Gastroesophageal sphincter (tissue), 4 donors: Measurements from ENCODE around the gene TTC33. TPM values are rescaled to one million over a fixed set of nuclear protein-coding genes. Genes with fewer than 3 reads are reported as not detected.
"Not testable (repeated sequence)": the region's sequence is repeated elsewhere in the genome, so short reads cannot be mapped to it uniquely, and the experiment has no call there.

Experiments used
- ATAC-seq: fragments of 150-250 bp; one replicate; pipeline ENCODE4 v1.9.1; 2016; ENCODE audit warnings: mild to moderate bottlenecking, moderate library complexity
- H3K27ac ChIP-seq, 4 donors: fragments of 200-600 bp; sonication (generic) in 3 of 4; 1 replicate in 3 of 4; 2 replicates in 1 of 4; pipeline ENCODE4 v1.5.1; 2016 to 2019
- H3K27me3 ChIP-seq: fragments of 200-600 bp; sonication (generic); one replicate; pipeline ENCODE4 v1.5.1; 2019
- H3K36me3 ChIP-seq, 2 donors: fragments of 200-600 bp; sonication (generic); one replicate each; pipeline ENCODE4 v1.5.1; 2019; ENCODE audit warnings: control low read depth in 1 of 2
- H3K4me1 ChIP-seq, 3 donors: fragments of 200-600 bp; sonication (generic); 1 replicate in 2 of 3; 2 replicates in 1 of 3; pipeline ENCODE4 v1.5.1; 2016 to 2019; ENCODE audit warnings: control low read depth in 2 of 3
- H3K4me3 ChIP-seq, 2 donors: fragments of 200-600 bp; sonication (generic); one replicate each; pipeline ENCODE4 v1.5.1; 2019; ENCODE audit warnings: mild to moderate bottlenecking in 1 of 2, moderate library complexity in 1 of 2
- H3K9me3 ChIP-seq, 3 donors: fragments of 200-600 bp; sonication (generic); one replicate each; pipeline ENCODE4 v1.5.1; 2017 to 2019; ENCODE audit warnings: control low read depth in 2 of 3
- EP300 ChIP-seq: sonication (generic); formaldehyde crosslinking; IDR thresholded peaks from one replicate; pipeline ENCODE4 v1.6.1; 2017; ENCODE audit warnings: antibody characterized with exemption, mild to moderate bottlenecking
- POLR2A ChIP-seq, 2 donors: fragments of 450-650 bp; IDR thresholded peaks; one replicate each; pipeline ENCODE4 v1.6.1; 2017; ENCODE audit warnings: antibody characterized with exemption in 2 of 2, mild to moderate bottlenecking in 2 of 2, moderate library complexity in 1 of 2
- POLR2AphosphoS5 ChIP-seq: sonication (generic); formaldehyde crosslinking; IDR thresholded peaks from one replicate; pipeline ENCODE4 v1.6.1; 2017; ENCODE audit warnings: antibody characterized with exemption
- WGBS, 2 donors: methylation state at CpG; one replicate each; pipeline ENCODE4 v1.1.5; 2018; ENCODE audit warnings: low coverage in 1 of 2; 5-methylcytosine and 5-hydroxymethylcytosine counted together
- total RNA-seq, 4 donors: library from RNA; depleted of rRNA; stranded (reverse); fragments of >200 nt; gene quantifications; one replicate each; pipeline ENCODE4 v1.1.0, GENCODE V29; 2016
- TF ChIP-seq, protein P1 (sequence below), 4 experiments: fragments of 200-600 bp in 2 of 4; fragments of 450-650 bp in 2 of 4; sonication (generic) in 1 of 4; IDR thresholded peaks; one replicate each; pipeline ENCODE4 v1.5.1; 2017 to 2019; ENCODE audit warnings: antibody characterized with exemption in 4 of 4, mild to moderate bottlenecking in 2 of 4, moderate library complexity in 2 of 4

TTC33 gene
- total RNA-seq, 4 donors from 2014 or later: 23.2 to 27.7 (median 25.8) TPM

DNA sequence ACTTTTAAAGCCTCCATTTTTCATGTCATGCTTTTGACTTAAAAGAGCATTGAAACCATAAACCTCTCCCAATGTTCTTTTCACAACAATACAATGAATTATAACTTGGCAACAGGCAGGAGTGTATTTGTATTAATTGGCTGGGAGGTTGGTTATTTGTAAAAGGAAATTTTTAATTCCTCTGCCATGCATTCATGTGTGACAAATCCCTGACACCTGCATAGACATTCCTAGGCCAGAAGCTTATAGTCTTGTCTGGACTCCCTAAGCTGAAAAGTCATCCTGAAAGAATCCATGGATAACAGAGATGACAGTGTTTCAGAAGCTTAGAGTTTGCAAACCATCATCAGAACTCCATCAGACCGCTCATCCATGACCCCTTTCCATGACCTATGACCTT lies 152.4 kb downstream of the TTC33 start:
- H3K9me3 ChIP-seq: no peaks in the 10 kb centered on the region
- 70 to 75% methylated on average over 1 of the region's 1 CpG for WGBS, 2 donors
- no peak overlapping the region for H3K4me3 ChIP-seq
- TF ChIP-seq, protein P1, sequence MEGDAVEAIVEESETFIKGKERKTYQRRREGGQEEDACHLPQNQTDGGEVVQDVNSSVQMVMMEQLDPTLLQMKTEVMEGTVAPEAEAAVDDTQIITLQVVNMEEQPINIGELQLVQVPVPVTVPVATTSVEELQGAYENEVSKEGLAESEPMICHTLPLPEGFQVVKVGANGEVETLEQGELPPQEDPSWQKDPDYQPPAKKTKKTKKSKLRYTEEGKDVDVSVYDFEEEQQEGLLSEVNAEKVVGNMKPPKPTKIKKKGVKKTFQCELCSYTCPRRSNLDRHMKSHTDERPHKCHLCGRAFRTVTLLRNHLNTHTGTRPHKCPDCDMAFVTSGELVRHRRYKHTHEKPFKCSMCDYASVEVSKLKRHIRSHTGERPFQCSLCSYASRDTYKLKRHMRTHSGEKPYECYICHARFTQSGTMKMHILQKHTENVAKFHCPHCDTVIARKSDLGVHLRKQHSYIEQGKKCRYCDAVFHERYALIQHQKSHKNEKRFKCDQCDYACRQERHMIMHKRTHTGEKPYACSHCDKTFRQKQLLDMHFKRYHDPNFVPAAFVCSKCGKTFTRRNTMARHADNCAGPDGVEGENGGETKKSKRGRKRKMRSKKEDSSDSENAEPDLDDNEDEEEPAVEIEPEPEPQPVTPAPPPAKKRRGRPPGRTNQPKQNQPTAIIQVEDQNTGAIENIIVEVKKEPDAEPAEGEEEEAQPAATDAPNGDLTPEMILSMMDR (IDR thresholded peaks at IDR 0.05): no peak
- ATAC-seq: no peak
- no peaks in the 10 kb centered on the region for H3K4me1 ChIP-seq
- no peak overlapping the region for H3K27ac ChIP-seq
- H3K27me3 ChIP-seq: no peaks in the 10 kb centered on the region
- no peaks in the 10 kb centered on the region for H3K36me3 ChIP-seq

DNA sequence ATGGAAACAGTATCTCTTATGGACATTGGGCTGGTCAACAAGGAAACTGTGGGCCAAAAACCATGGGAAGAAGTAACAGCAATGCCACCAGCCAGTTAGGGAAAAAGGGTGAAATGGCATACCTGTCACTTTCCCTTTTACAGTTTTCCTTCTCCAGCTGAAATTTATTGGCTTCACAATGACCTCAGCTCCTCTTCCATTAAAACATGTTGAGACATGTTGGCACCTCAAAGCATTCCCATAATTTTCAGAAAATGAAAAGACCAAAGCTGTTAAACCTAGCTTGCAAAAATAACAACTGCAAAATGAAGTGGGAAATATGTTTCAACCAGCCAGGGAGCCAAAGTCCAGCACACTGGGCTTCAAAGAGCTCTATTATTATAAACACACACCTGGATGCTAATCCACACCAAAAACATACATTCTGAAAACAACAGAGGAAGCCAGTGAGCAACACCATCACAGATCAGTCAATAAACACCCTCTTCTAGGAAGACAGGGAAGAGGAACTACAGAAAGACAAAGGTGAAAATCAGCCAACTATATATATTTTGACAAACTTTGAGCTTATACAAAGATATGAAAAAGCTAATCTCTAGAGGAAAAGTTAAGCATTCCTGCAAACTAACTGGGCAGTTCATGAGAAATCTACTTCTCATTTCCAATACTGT lies 154.4 kb downstream of the TTC33 start:
- Histone ChIP-seq H3K9me3 (no peaks in the 10 kb centered on the region), H3K27me3 (no peaks in the 10 kb centered on the region), H3K4me1 (no peaks in the 10 kb centered on the region), H3K27ac (no peak overlapping the region), H3K4me3 (no peak overlapping the region), H3K36me3 (no peaks in the 10 kb centered on the region)
- TF ChIP-seq POLR2AphosphoS5 (no peak), POLR2A (IDR thresholded peaks at IDR 0.05) (no peak), EP300 (no peak)
- TF ChIP-seq, protein P1 (IDR thresholded peaks at IDR 0.05): no peak
- ATAC-seq: no peak

DNA sequence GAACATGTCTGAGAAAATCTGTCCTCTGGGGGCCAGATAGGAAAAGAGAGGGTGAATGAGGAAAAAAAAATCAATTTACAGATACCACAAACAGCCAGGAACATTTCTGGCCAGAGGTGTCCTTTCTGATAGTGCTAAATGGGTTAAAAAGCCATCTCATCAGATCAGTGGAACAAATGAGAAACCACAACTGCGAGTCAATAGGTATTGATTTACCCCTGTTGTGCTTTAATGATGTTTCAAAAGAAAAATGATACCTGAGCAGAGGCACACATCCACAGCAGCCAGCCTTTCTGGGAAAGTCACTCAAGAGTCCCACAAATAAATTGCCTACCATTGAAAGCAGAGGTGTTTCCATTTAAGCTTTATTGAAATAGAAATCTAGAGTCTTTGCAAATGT lies 155.4 kb downstream of the TTC33 start:
- Histone ChIP-seq H3K36me3 (no peaks in the 10 kb centered on the region), H3K4me3 (no peak overlapping the region)
- ATAC-seq: no peak

DNA sequence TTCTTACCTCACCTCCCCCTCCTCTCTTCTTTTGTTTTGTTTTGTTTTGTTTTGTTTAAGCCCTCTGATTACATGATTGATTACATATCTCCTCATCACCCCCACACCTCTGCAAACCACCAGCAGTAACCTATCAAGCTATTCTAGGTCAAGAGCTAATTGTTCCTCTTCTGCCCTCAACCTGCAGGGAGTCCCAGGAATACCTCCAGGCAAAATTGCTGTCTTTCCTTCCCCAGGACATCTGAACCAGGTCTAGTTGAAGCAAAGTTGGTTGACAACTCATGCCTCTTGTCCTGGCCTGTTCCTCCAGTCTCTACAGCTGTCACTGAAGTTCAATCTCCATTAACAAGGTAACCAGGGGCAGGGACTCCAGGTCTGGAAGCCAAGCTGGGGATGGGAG lies 156.1 kb downstream of the TTC33 start:
- TF ChIP-seq POLR2AphosphoS5: no peak
- no peak overlapping the region for H3K27ac ChIP-seq
- no peaks in the 10 kb centered on the region for H3K36me3 ChIP-seq
- no peaks in the 10 kb centered on the region for H3K27me3 ChIP-seq
- no peaks in the 10 kb centered on the region for H3K9me3 ChIP-seq
- ATAC-seq: no peak
- no peaks in the 10 kb centered on the region for H3K4me1 ChIP-seq
- no peak overlapping the region for H3K4me3 ChIP-seq

More for the DNA sequence above, 155.4 kb downstream of the TTC33 start:
- no peaks in the 10 kb centered on the region for H3K27me3 ChIP-seq
- no peaks in the 10 kb centered on the region for H3K4me1 ChIP-seq
- H3K27ac ChIP-seq: no peak overlapping the region
- TF ChIP-seq POLR2AphosphoS5 (no peak), EP300 (no peak), POLR2A (IDR thresholded peaks at IDR 0.05) (no peak)
- TF ChIP-seq, protein P1 (IDR thresholded peaks at IDR 0.05): no peak
- 100% methylated on average over 1 of the region's 1 CpG for WGBS, 2 donors
- H3K9me3 ChIP-seq: no peaks in the 10 kb centered on the region

DNA sequence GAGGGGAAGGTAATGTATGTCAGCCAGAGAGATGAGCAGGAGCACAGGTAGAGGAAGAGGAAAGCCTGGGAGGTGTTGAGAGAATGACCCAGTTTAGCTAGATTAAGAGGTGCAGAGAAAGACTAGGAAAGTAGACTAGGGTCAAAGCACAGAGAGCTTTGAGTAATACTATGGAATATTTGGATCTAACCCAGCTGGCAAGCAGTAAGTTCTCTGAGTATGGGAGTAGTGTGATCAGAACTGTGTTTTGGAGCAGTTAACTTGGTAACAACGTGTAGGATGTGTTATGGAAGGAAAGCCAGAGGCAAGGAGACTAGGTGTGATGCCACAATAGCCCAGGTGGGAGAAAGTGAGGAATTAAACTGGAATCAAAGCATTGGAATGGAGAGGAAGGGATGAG lies 160.9 kb downstream of the TTC33 start:
- Histone ChIP-seq H3K27me3 (no peaks in the 10 kb centered on the region), H3K36me3 (no peaks in the 10 kb centered on the region), H3K4me1 (no peaks in the 10 kb centered on the region), H3K4me3 (no peak overlapping the region), H3K9me3 (no peaks in the 10 kb centered on the region), H3K27ac (no peak overlapping the region)
- 18 to 30% methylated on average over 1 of the region's 1 CpG for WGBS, 2 donors
- ATAC-seq: no peak
- TF ChIP-seq POLR2AphosphoS5 (no peak), POLR2A (IDR thresholded peaks at IDR 0.05) (no peak), EP300 (no peak)
- TF ChIP-seq, protein P1 (IDR thresholded peaks at IDR 0.05): no peak

DNA sequence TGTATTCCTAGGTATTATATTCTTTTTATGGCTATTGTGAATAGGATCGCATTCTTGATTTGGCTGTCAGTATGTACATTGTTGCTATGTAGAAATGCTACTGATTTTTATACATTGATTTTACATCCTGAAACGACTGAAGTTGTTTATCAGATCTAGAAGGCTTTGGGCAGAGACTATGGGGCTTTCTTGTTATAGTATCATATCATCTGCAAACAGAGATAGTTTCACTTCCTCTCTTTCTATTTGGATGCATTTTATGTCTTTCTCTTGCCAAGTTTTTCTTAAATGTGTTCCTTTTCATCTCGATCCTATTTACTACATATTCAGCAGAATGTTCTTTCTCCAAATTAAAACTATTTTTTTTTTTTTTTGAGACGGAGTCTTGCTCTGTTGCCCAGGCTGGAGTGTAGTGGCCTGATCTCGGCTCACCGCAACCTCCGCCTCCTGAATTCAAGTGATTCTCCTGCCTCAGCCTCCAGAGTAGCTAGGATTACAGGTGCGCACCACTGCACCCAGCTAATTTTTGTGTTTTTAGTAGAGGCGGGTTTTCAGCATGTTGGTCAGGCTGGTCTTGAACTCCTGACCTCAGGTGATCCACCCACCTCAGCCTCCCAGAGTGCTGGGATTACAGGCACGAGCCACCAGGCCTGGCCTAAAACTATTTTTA lies 163.9 kb downstream of the TTC33 start:
- H3K4me3 ChIP-seq, ATAC-seq, H3K27ac ChIP-seq, H3K27me3 ChIP-seq, H3K36me3 ChIP-seq, H3K4me1 ChIP-seq, H3K9me3 ChIP-seq: not testable (repeated sequence)
- 58 to 76% methylated on average over 3 to 10 of the region's 10 CpGs for WGBS, 2 donors
